Measurements from ENCODE around the gene RPL14. TPM values are rescaled to one million over a fixed set of nuclear protein-coding genes. Genes with fewer than 3 reads are reported as not detected.

RPL14 gene
- total RNA-seq, 2 donors from 2014 or later: 267 to 422 TPM

- Histone ChIP-seq H3K9me3 (no peaks in the 10 kb centered on the region), H3K4me1 (replicated peaks) (no peaks in the 10 kb centered on the region), H3K27me3 (replicated peaks; ENCODE audit: insufficient read depth) (no peaks in the 10 kb centered on the region), H3K27ac (no peak overlapping the region), H3K36me3 (no peaks in the 10 kb centered on the region), H3K4me3 (no peak overlapping the region)
- intact Hi-C loops (cut with DNase I): no loop called here
- 95% methylated on average over 1 of the region's 1 CpG for WGBS
- TF ChIP-seq POLR2A (IDR thresholded peaks at IDR 0.05): no peak
- no peak for TF ChIP-seq POLR2AphosphoS5 (IDR thresholded peaks at IDR 0.05)
- TF ChIP-seq CTCF (IDR thresholded peaks at IDR 0.05): no peak
- no peak for DNase-seq (ENCODE audit: low spot score)
Measured at GRCh38 chr3:40499952-40500351, 42.8 kb downstream of the RPL14 start.

- DNase-seq (ENCODE audit: low spot score): no peak
- Histone ChIP-seq H3K27me3 (replicated peaks; ENCODE audit: insufficient read depth) (no peaks in the 10 kb centered on the region), H3K27ac (no peak overlapping the region), H3K4me3 (no peak overlapping the region), H3K4me1 (replicated peaks) (no peaks in the 10 kb centered on the region), H3K9me3 (no peaks in the 10 kb centered on the region), H3K36me3 (no peaks in the 10 kb centered on the region)
- 98% methylated on average over 2 of the region's 2 CpGs for WGBS
- TF ChIP-seq CTCF (IDR thresholded peaks at IDR 0.05) (no peak), POLR2AphosphoS5 (IDR thresholded peaks at IDR 0.05) (no peak), POLR2A (IDR thresholded peaks at IDR 0.05) (no peak)
- intact Hi-C loops (cut with DNase I): no loop called here
Measured at GRCh38 chr3:40502034-40502433, 44.9 kb downstream of the RPL14 start.

GRCh38 chr3:40504636-40505430 lies 47.7 kb downstream of the RPL14 start:
- H3K27ac ChIP-seq: peak overlapping the region in 1 of 2 donors; percentile 63
- H3K9me3 ChIP-seq: no peaks in the 10 kb centered on the region
- no peak for TF ChIP-seq POLR2A (IDR thresholded peaks at IDR 0.05)
- peak; percentile 10 for TF ChIP-seq POLR2AphosphoS5 (IDR thresholded peaks at IDR 0.05)
- TF ChIP-seq CTCF (IDR thresholded peaks at IDR 0.05): no peak
- WGBS: 66% methylated on average over 5 of the region's 5 CpGs
- no peak overlapping the region for H3K4me3 ChIP-seq
- DNase-seq (ENCODE audit: low spot score): no peak
- intact Hi-C loops (cut with DNase I): no loop called here
- H3K36me3 ChIP-seq: no peaks in the 10 kb centered on the region
- H3K4me1 ChIP-seq (replicated peaks): no peaks in the 10 kb centered on the region
- H3K27me3 ChIP-seq (replicated peaks; ENCODE audit: insufficient read depth): no peaks in the 10 kb centered on the region

GRCh38 chr3:40505599-40506462 lies 48.7 kb downstream of the RPL14 start, which contains the start of gene ZNF620:
Gene ZNF620 (plus strand): TSS chr3:40506039. CDS start chr3:40506353, 314 bp downstream.
- 6% methylated on average over 43 of the region's 44 CpGs for WGBS
- Histone ChIP-seq H3K27ac (peak within 1 kb of the TSS; percentile 63 to 79), H3K4me1 (replicated peaks) (no peaks in the 10 kb centered on the region), H3K27me3 (replicated peaks; ENCODE audit: insufficient read depth) (no peaks in the 10 kb centered on the region), H3K9me3 (no peaks in the 10 kb centered on the region), H3K4me3 (peak within 1 kb of the TSS; percentile 49 to 54), H3K36me3 (no peaks in the 10 kb centered on the region)
- peak; percentile 67 for DNase-seq (ENCODE audit: low spot score)
- intact Hi-C loops (cut with DNase I): no loop called here
- TF ChIP-seq POLR2A (IDR thresholded peaks at IDR 0.05): peak; percentile 23
- TF ChIP-seq CTCF (IDR thresholded peaks at IDR 0.05): peak in 2 of 4 experiments; percentile 12 to 37
- TF ChIP-seq POLR2AphosphoS5 (IDR thresholded peaks at IDR 0.05): peak; percentile 45

Measured in prostate gland (tissue), 2 donors.